Gastroesophageal sphincter (tissue), 3 donors: ENCODE data around the gene RNASET2.
"Not testable (repeated sequence)": the region's sequence is repeated elsewhere in the genome, so short reads cannot be mapped to it uniquely, and the experiment has no call there.

Experiments
- CTCF ChIP-seq, 4 experiments: fragments of 200-600 bp in 2 of 4; fragments of 450-650 bp in 2 of 4; sonication (generic) in 1 of 4; IDR thresholded peaks; one replicate each; pipeline ENCODE4 v1.5.1; 2017 to 2019; ENCODE audit warnings: antibody characterized with exemption in 4 of 4, mild to moderate bottlenecking in 2 of 4, moderate library complexity in 2 of 4
- EP300 ChIP-seq: sonication (generic); formaldehyde crosslinking; IDR thresholded peaks from one replicate; pipeline ENCODE4 v1.6.1; 2017; ENCODE audit warnings: antibody characterized with exemption, mild to moderate bottlenecking
- POLR2A ChIP-seq, 2 donors: fragments of 450-650 bp; IDR thresholded peaks; one replicate each; pipeline ENCODE4 v1.6.1; 2017; ENCODE audit warnings: antibody characterized with exemption in 2 of 2, mild to moderate bottlenecking in 2 of 2, moderate library complexity in 1 of 2
- POLR2AphosphoS5 ChIP-seq: sonication (generic); formaldehyde crosslinking; IDR thresholded peaks from one replicate; pipeline ENCODE4 v1.6.1; 2017; ENCODE audit warnings: antibody characterized with exemption

GRCh38 chr6:166948724-166949123, 7.6 kb downstream of the RNASET2 start:
- TF ChIP-seq CTCF (IDR thresholded peaks at IDR 0.05); POLR2A (IDR thresholded peaks at IDR 0.05); POLR2AphosphoS5; EP300: not testable (repeated sequence)
